ENCODE data around the gene NAGLU.

NAGLU gene

GRCh38 chr17:42536048-42536371, at the start of gene NAGLU:
Gene NAGLU, plus strand, starts transcription at chr17:42536241. Its CDS starts 32 bp downstream, at chr17:42536273.
- DNase-seq (ENCODE audit: low read depth) = peak; percentile 70

GRCh38 chr17:42488032-42488431, 48.0 kb upstream of the NAGLU start:
- no peak for DNase-seq (ENCODE audit: low read depth)

- no peak for DNase-seq (ENCODE audit: low read depth)
Observed at GRCh38 chr17:42493319-42493718, 42.7 kb upstream of the NAGLU start.

- no peak for DNase-seq (ENCODE audit: low read depth)
Observed at GRCh38 chr17:42494673-42495072, 41.4 kb upstream of the NAGLU start.

- DNase-seq (ENCODE audit: low read depth) = no peak
Observed at GRCh38 chr17:42498828-42499227, 37.2 kb upstream of the NAGLU start.

- no peak for DNase-seq (ENCODE audit: low read depth)
Observed at GRCh38 chr17:42502091-42502490, 34.0 kb upstream of the NAGLU start.

GRCh38 chr17:42502926-42503325, 33.1 kb upstream of the NAGLU start:
- DNase-seq (ENCODE audit: low read depth) = no peak

- no peak for DNase-seq (ENCODE audit: low read depth)
Observed at GRCh38 chr17:42507671-42508070, 28.4 kb upstream of the NAGLU start.

- no peak for DNase-seq (ENCODE audit: low read depth)
Observed at GRCh38 chr17:42508426-42509165, 27.4 kb upstream of the NAGLU start.

GRCh38 chr17:42509409-42509808, 26.6 kb upstream of the NAGLU start:
- no peak for DNase-seq (ENCODE audit: low read depth)

- DNase-seq (ENCODE audit: low read depth) = no peak
Observed at GRCh38 chr17:42509841-42510240, 26.2 kb upstream of the NAGLU start.

GRCh38 chr17:42512246-42512645, 23.8 kb upstream of the NAGLU start:
- no peak for DNase-seq (ENCODE audit: low read depth)

- DNase-seq (ENCODE audit: low read depth) = no peak
Observed at GRCh38 chr17:42512733-42513251, 23.2 kb upstream of the NAGLU start.

GRCh38 chr17:42513686-42514085, 22.4 kb upstream of the NAGLU start:
- no peak for DNase-seq (ENCODE audit: low read depth)

- DNase-seq (ENCODE audit: low read depth) = no peak
Observed at GRCh38 chr17:42514279-42514678, 21.8 kb upstream of the NAGLU start.

- DNase-seq (ENCODE audit: low read depth) = no peak
Observed at GRCh38 chr17:42514867-42515266, 21.2 kb upstream of the NAGLU start.

- peak; percentile 66 for DNase-seq (ENCODE audit: low read depth)
Observed at GRCh38 chr17:42517516-42517915, 18.5 kb upstream of the NAGLU start.

GRCh38 chr17:42518046-42518754, 17.8 kb upstream of the NAGLU start:
- DNase-seq (ENCODE audit: low read depth) = no peak

GRCh38 chr17:42518755-42519545, 17.1 kb upstream of the NAGLU start:
- no peak for DNase-seq (ENCODE audit: low read depth)

GRCh38 chr17:42519546-42520491, 16.2 kb upstream of the NAGLU start:
- no peak for DNase-seq (ENCODE audit: low read depth)

GRCh38 chr17:42520540-42520951, 15.5 kb upstream of the NAGLU start:
- DNase-seq (ENCODE audit: low read depth) = no peak

GRCh38 chr17:42521036-42521435, 15.0 kb upstream of the NAGLU start:
- DNase-seq (ENCODE audit: low read depth) = no peak
